ENCODE data around the gene LYPD8. TPM values are rescaled to one million over a fixed set of nuclear protein-coding genes. Genes with fewer than 3 reads are reported as not detected.

The LYPD8 gene
- total and polyA plus RNA-seq, 2 of the 8 experiments (the other 6 are each of a cell fraction or from before 2014, with no cell fraction given): not detected

DNA sequence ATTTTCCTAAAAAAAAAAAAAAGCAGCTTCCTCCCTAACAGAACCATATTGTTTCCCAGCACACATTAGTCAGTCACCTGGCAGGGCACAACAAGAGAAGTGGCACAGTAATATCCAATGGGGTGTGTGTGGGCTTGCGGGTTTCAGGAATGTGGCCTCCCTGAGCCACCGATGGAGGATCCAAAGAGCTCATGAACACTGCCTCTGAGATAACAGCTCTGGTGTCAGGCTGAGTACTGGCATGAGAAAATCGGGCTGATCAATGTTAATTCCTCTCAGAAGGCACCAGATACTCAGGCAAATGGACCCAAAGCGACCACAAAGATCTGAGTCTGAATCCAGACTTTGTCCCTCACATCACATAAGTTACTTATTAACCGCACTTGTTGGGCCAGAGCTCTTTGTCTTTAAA, 2.2 kb upstream of the LYPD8 start (continued):
- TF ChIP-seq, protein P1, sequence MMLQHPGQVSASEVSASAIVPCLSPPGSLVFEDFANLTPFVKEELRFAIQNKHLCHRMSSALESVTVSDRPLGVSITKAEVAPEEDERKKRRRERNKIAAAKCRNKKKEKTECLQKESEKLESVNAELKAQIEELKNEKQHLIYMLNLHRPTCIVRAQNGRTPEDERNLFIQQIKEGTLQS (IDR thresholded peaks at IDR 0.05; ENCODE audit: insufficient read depth, low read depth, low read length): no peak

Measured in H1 (cell line).